Smooth muscle cell (in vitro differentiated cells): ENCODE measurements around the gene PTPRR. TPM values are rescaled to one million over a fixed set of nuclear protein-coding genes. Genes with fewer than 3 reads are reported as not detected.

ENCODE experiments used
- DNase-seq: peaks from one replicate; lab custom pipeline; 2025; ENCODE audit not compliant: unreplicated experiment; lab: John Stamatoyannopoulos, UW
- H2AFZ ChIP-seq: fragments of 200-600 bp; sonication (generic); 2 replicates; pipeline ENCODE4 v1.6.0; 2016; ENCODE audit warnings: antibody characterized with exemption, low read depth, mild to moderate bottlenecking
- H3F3A ChIP-seq: fragments of 200-600 bp; sonication (generic); 2 replicates; pipeline ENCODE4 v1.6.0; 2017; ENCODE audit warnings: antibody characterized with exemption, low read depth
- H3K27ac ChIP-seq: fragments of 200-600 bp; sonication (generic); 2 replicates; pipeline ENCODE4 v1.5.1; 2016; ENCODE audit warnings: low read depth, mild to moderate bottlenecking
- H3K27me3 ChIP-seq: fragments of 200-600 bp; sonication (generic); 2 replicates; pipeline ENCODE4 v1.6.1; 2016; ENCODE audit warnings: low read depth, mild to moderate bottlenecking
- H3K36me3 ChIP-seq: fragments of 200-600 bp; sonication (generic); 2 replicates; pipeline ENCODE4 v1.5.1; 2016; ENCODE audit warnings: low read depth
- H3K4me1 ChIP-seq: fragments of 200-600 bp; sonication (generic); 2 replicates; pipeline ENCODE4 v1.5.1; 2016; ENCODE audit warnings: low read depth
- H3K4me2 ChIP-seq: fragments of 200-600 bp; sonication (generic); 2 replicates; pipeline ENCODE4 v1.6.0; 2016; ENCODE audit warnings: mild to moderate bottlenecking
- H3K4me3 ChIP-seq: fragments of 200-600 bp; sonication (generic); 2 replicates; pipeline ENCODE4 v1.5.1; 2016; ENCODE audit warnings: mild to moderate bottlenecking
- H3K79me2 ChIP-seq: fragments of 200-600 bp; sonication (generic); 2 replicates; pipeline ENCODE4 v1.6.0; 2016; ENCODE audit warnings: low read depth, mild to moderate bottlenecking
- H3K9ac ChIP-seq: fragments of 200-600 bp; sonication (generic); 2 replicates; pipeline ENCODE4 v1.6.0; 2016; ENCODE audit warnings: low read depth
- H3K9me3 ChIP-seq: fragments of 200-600 bp; sonication (generic); replicated peaks from 2 replicates; pipeline ENCODE4 v1.5.1; 2016; ENCODE audit warnings: low read depth
- H4K20me1 ChIP-seq: fragments of 200-600 bp; sonication (generic); 2 replicates; pipeline ENCODE4 v1.6.0; 2016; ENCODE audit warnings: low read depth
- CTCF ChIP-seq: fragments of 200-600 bp; sonication (generic); IDR thresholded peaks from 2 replicates; pipeline ENCODE4 v1.5.1; 2017; ENCODE audit warnings: borderline replicate concordance, mild to moderate bottlenecking, antibody characterized with exemption; ENCODE audit not compliant: insufficient read depth, poor library complexity, severe bottlenecking
- WGBS: methylation state at CpG from one replicate; pipeline ENCODE4 v1.1.7; 2016; ENCODE audit warnings: low lambda C conversion rate; 5-methylcytosine and 5-hydroxymethylcytosine counted together
- polyA plus RNA-seq: library from polyadenylated mRNA; unstranded; fragments of >200 nt; fragmentation: Nextera tagmentation; extraction: Ambion mirVana; gene quantifications from 2 replicates; pipeline ENCODE4 v1.2.1, GENCODE V29; 2016
- total RNA-seq: library from RNA; depleted of rRNA; stranded (reverse); fragments of >200 nt; gene quantifications from 2 replicates; pipeline ENCODE4 v1.2.3, GENCODE V29; 2014

The PTPRR gene
- total and polyA plus RNA-seq, 2 experiments from 2014 or later = 2.8 to 17.8 TPM

GRCh38 chr12:70657616-70658286 is 262.8 kb downstream of the PTPRR start:
- peaks cover 15% of the 10 kb centered on the region for H3K4me1 ChIP-seq
- no peak overlapping the region for H3K27ac ChIP-seq
- no peaks in the 10 kb centered on the region for H3K9me3 ChIP-seq
- no peak for DNase-seq
- WGBS = 78% methylated on average over 4 of the region's 4 CpGs
- no peak for TF ChIP-seq CTCF
- H3K27me3 ChIP-seq = no peaks in the 10 kb centered on the region
- H3K79me2 ChIP-seq = no peaks in the 10 kb centered on the region
- H3K9ac ChIP-seq = no peak overlapping the region
- no peak overlapping the region for H3K4me2 ChIP-seq
- H3F3A ChIP-seq = no peaks in the 10 kb centered on the region
- H3K4me3 ChIP-seq = no peak overlapping the region
- H2AFZ ChIP-seq = no peak overlapping the region
- H4K20me1 ChIP-seq = no peaks in the 10 kb centered on the region
- no peaks in the 10 kb centered on the region for H3K36me3 ChIP-seq

DNA sequence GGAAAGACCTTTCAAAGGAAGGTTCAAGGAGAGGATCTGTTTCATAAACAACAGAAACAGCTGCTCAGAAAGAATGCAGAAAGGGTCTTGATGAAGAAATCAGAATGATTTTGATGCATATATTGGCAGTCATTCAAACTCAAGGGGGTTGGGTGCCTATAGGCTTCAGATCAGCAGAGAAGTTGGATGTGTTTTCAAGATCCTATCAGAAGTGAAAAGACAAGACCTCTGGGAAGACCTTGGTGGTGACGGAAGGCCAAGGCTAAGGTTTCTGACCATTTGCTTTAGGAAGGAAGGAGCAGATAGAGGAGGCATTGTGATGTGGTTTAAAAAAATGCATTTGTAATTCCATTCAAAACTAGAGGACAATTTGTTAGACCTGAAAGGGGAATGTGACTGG is 268.1 kb downstream of the PTPRR start:
- Histone ChIP-seq H3K9me3 (no peaks in the 10 kb centered on the region), H3K27ac (no peak overlapping the region), H3K36me3 (no peaks in the 10 kb centered on the region), H3F3A (no peaks in the 10 kb centered on the region), H3K9ac (no peak overlapping the region), H3K4me2 (no peak overlapping the region), H4K20me1 (no peaks in the 10 kb centered on the region), H3K27me3 (no peaks in the 10 kb centered on the region), H3K4me1 (no peaks in the 10 kb centered on the region), H2AFZ (no peak overlapping the region), H3K79me2 (no peaks in the 10 kb centered on the region), H3K4me3 (no peak overlapping the region)
- WGBS = 74% methylated on average over 1 of the region's 1 CpG
- TF ChIP-seq CTCF = no peak
- DNase-seq = no peak

GRCh38 chr12:70648831-70649230 is 271.7 kb downstream of the PTPRR start:
- Histone ChIP-seq H3K79me2 (no peaks in the 10 kb centered on the region), H3K9ac (no peak overlapping the region), H3K4me2 (no peak overlapping the region), H3K36me3 (no peaks in the 10 kb centered on the region), H3K9me3 (no peaks in the 10 kb centered on the region), H3F3A (no peaks in the 10 kb centered on the region), H3K27me3 (no peaks in the 10 kb centered on the region), H3K27ac (peak overlapping the region; percentile 95), H2AFZ (no peak overlapping the region), H3K4me3 (no peak overlapping the region), H3K4me1 (peaks cover 16% of the 10 kb centered on the region), H4K20me1 (no peaks in the 10 kb centered on the region)
- DNase-seq = no peak
- WGBS = 81% methylated on average over 2 of the region's 2 CpGs
- no peak for TF ChIP-seq CTCF

DNA sequence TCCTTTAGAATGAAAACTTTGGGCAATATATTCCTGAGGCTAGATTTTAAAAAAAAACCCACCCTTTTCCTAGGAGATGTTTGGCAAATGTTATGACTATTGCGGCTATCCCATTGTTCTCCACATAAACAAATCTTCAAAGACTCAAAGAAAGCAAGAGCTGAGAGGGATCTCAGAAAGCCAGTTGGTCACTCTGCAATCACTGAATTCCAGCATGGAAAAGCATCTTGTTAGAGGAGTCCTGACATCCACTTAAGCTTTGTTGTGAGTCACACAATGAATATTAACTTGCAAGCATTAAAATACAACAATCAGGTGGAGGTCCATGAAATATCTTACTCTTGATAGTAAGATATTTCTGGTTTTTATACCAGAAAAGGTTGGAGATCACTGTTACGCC is 272.3 kb downstream of the PTPRR start:
- H3K27me3 ChIP-seq = no peaks in the 10 kb centered on the region
- no peak overlapping the region for H3K4me3 ChIP-seq
- no peak for DNase-seq
- no peak for TF ChIP-seq CTCF
- H3K4me2 ChIP-seq = no peak overlapping the region
- H3K27ac ChIP-seq = peak overlapping the region; percentile 95
- H3K36me3 ChIP-seq = no peaks in the 10 kb centered on the region
- H4K20me1 ChIP-seq = no peaks in the 10 kb centered on the region
- 96% methylated on average over 2 of the region's 2 CpGs for WGBS
- H3K9ac ChIP-seq = no peak overlapping the region
- H3K9me3 ChIP-seq = no peaks in the 10 kb centered on the region
- H3K79me2 ChIP-seq = no peaks in the 10 kb centered on the region
- no peak overlapping the region for H2AFZ ChIP-seq
- no peaks in the 10 kb centered on the region for H3F3A ChIP-seq
- H3K4me1 ChIP-seq = peaks cover 16% of the 10 kb centered on the region
